HG03565 (cell line): Measurements from ENCODE around the gene HECTD4.
"Not testable (repeated sequence)": the region's sequence is repeated elsewhere in the genome, so short reads cannot be mapped to it uniquely, and the experiment has no call there.

ENCODE experiments used
- ATAC-seq: cut with Tn5 transposase; IDR thresholded peaks from one replicate; pipeline ENCODE4 v1.9.1; 2021; ENCODE audit warnings: mild to moderate bottlenecking, moderate library complexity; ENCODE audit not compliant: unreplicated experiment

The HECTD4 gene

DNA sequence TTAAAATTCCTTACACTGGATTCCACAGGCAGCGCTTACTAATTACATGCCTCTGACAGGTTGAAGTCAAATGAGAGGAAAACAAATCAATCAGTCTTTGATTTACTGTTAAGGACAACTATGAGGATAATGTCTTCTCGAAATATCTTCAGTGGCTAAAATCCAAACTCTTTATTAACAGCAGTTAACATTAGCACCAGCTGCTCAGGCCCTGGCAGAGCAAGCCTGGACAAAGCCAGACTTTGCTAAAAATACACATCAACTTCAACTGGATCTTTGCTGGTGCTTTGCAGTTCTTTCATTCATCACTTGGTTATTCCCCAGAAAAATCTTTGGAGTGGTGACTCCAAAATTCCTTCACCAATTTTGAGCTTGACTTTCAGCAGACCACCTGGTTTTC, 98.7 kb downstream of the HECTD4 start:
- ATAC-seq, result no peak

DNA sequence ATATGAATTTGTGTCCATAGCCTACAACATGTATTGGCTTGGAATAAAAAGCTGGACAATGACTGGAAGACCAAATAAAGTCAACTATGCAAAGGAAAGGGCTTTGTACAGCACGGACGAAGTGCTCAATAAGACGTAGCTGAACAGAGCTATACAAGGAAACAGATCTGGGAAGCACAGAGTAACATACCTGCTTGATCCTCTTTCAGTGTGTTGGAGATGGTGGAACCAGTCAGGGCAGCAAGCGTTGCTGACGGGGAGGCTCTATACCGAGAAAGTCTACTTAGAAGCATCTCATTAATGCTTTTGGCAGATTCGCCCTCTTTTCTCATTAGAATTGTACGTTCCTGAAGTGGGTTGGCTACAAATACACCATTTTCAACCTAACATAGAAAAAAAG, 99.3 kb downstream of the HECTD4 start:
- ATAC-seq, result no peak

DNA sequence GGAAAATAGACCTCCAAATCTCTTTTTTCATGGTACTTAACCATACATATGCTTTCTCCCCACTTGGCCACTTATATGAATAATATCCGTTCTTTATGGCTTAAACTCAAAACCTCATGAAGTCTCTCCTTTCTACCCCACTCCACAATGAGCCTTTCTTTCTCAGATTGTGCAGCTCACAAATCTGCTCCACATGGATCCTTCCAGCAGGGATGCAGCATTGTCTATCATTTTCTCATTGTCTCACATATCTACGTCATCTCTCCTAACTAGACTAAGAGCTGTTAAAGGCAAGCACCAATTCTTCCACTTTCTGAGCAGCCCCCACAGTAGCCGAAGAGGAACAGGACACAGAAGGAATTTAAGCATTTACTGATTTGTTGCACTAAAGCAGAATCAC, 106.4 kb downstream of the HECTD4 start:
- ATAC-seq, result no peak

DNA sequence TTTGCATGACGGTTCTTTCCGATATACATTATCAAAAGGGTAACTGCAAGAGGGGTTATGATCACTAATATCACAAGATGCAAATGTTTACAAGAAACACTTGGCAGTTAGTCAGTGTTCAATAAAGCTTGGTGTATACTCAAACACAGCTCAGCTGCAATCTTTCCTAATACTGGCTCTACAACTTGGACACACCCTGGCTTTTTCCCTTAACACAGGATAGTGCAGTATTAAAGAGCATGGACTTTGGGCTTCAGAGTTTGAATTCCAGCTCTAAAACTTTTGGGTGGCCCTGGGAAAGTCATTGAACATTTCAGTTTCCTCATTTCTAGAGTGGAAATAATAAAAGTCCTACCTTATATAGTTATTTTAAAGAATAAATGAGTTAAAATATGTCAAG, 107.0 kb downstream of the HECTD4 start:
- ATAC-seq, result no peak

DNA sequence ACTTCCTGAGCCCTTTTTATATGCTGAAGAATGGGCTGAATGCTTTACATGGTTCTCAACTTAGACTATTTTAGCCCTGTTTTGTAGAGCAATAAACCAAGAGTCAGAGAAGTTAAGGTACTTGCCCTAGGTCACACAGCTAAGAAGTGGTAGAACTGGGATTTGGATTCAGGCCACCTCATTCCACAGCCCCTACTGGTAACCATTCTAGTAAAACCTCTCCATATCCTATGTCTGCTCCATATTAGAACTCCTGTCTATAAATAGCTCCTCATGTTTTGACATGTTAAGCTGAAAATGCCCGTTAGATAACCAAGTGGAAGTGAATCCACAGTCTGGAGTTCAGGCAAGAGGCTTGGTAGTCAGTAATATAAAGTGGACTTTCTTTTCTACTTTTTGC, 111.6 kb downstream of the HECTD4 start:
- no peak for ATAC-seq

DNA sequence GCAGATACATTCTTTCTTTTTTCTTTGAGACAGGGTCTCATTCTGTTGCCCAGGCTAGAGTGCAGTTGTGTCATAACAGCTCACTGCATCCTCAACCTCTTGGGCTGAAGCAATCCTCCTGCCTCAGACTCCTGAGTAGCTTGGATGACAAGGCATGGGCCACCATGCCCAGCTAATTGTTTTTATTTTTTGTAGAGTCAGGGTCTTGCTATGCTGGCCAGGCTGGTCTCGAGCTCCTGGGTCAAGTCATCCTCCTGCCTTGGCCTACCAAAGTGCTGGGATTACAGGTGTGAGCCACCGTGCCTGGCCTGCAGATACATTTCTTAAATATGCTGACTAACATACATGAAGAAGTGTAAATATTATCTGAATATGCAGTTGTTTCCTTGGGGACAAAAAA, 115.8 kb downstream of the HECTD4 start:
- no peak for ATAC-seq

DNA sequence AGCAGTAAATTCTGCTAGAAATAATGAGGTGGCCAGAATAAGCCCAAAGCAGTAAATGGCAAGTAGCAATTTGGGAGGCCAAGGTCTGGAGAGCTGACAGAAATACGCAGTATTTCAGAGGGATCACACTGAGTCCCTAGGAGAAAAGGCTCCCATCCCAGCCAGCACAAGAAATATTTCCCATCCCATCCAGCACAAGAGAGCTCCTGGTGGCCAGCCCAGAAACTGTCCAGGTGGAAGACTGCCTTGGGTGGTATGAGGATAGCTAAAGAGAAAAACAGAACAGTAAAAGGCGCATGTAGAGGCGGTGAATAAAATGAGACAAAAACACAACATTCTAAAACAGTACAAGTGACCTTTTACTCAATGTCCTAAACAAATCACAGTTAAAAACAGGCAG, 120.7 kb downstream of the HECTD4 start:
- no peak for ATAC-seq

DNA sequence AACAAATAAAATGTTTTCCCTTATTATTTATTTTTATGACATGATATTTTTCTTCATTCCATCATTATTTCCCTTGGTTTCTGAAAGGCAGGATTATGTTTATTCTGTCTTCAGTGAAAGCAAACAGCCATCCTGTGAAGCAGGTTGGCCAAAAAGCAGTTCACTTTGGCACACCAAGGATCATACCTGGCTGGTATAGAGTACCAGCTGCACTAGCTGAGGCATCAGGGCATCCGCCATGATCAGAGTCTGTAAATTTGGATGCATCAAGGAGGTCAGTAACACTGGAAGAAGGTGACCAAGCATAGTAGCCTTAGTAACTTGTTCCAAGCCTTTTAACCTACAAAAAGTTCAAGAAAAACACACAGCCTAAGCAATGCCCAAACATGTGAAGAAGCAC, 123.3 kb downstream of the HECTD4 start:
- no peak for ATAC-seq

DNA sequence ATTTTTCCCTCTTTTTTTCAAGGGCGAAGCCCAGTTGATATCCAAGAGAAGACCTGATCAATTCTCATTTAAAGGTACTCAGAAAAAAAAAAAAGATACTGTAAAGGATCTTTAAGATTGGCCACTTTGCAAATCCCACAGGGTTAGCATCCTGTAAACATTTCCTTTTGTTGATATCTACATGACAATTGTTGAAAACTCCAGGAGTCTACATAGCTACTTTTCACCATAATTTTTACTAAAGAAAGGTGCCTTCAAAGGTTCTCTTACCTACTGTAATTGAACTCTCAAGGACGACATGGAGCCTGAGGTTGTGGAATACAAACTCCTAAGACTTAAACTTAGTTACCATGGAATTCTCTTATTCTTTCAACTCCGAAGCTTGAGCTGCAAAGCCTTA, 125.5 kb downstream of the HECTD4 start:
- no peak for ATAC-seq

DNA sequence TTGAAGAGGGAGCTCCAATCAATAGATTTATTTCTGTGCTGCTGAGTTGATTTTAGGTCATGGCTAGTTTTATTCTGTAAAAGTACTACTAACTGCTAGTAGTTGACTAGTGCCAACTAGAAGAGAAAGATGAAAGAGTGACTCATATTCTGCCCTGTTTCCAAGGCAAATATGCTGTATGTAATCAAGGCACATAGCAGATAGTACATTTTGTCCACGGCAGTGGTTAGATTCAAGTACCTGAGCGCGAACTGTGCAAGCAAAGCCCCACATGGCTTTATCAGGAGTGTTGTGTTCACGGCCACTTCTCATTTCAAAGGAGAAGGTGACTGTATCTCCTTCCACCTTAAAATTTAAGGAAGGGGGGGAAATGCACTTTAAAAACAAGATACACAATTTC, 130.0 kb downstream of the HECTD4 start:
- no peak for ATAC-seq

DNA sequence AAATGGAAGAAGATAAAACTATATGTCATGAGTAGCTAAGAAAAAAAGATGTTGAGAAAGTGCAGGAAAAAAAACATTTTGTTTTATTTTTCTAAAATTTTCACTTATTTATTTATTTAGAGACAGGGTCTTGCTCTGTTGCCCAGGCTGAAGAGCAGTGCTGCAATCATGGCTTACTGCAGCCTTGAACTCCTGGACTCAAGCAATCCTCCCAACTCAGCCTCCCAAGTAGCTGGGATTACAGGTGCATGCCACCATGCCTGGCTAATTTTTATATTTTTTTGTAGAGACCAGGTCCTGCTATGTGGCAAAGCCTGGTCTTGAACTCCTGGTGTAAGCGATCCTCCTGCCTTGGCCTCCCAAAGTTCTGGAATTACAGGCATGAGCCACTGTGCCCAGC, 137.3 kb downstream of the HECTD4 start:
- ATAC-seq, result not testable (repeated sequence)

DNA sequence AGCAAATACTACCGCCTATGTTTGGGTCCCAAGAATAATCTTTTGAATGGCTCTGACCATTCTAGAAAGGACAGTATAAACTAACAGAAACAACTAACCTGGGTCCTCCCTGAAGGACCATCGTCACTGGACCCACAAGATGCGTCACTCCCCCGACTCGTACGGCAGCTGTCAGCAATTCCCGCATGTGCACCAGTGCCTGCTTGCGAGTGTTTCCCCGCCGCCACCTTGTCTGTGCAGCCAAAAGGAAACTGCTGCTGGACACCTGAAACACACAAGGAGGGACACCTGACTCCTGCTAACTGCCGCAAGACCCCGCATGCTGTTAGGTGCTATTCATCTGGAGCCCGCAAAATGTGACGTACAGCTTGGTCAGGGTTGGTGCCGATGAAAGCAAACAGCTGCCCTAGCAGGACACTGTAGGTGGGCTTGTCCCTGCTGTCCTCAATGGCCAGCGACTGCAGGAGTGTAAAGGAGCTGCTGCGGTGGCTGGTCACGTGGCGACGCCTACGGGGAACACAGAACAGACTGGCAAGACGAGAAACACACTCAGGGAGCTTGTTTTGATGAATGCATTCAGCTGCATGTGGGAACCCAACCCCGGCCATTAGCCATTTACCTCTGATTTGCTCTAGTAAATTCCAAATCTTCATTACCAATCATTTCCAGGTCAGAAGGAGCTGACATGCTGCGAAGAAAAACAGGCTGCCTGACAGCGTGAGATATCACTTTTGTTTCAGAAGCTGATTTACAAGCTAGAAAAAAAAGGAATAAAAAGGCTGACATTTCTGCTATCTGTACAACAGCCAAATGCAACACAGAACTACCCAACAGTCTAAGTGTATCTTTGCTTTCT, 138.7 kb downstream of the HECTD4 start:
- no peak for ATAC-seq

DNA sequence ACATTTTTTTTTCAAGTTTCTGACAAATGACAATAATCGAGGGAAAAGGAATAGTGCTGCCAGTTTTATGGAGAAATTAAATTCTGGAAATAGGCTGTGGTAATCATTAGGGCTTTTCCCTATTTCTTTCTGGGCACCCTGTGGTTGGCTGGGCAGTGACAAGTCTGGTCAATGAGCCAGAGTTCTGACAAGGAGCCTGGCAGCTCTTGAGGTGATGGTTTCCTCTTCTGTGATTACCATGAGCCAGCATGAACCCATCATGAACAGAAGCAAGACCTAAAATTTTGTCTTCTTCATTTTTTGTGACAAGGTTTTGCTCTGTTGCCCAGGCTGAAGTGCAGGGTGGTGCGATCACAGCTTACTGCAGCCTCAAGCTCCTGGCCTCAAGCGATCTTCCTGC, 141.1 kb downstream of the HECTD4 start:
- ATAC-seq, result no peak

DNA sequence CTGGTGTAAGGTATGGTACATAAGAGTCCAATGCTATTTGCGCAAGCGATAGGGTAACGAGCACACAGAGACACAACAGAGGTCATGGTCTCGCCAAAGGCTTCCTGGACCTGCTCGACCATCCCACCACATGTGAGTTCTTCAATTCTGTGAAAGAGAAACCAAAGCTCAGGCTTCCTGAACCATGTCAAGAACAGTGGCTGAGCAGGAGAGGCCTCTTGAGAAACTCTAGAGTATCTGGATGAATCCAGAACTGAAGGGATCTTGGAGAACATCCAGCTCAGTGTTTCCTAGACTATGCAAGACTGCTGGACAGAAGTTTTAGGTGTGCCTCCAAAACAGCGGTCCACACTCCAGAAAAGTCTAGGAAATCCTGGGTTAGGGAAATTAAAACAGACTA, 142.3 kb downstream of the HECTD4 start:
- ATAC-seq, result no peak

DNA sequence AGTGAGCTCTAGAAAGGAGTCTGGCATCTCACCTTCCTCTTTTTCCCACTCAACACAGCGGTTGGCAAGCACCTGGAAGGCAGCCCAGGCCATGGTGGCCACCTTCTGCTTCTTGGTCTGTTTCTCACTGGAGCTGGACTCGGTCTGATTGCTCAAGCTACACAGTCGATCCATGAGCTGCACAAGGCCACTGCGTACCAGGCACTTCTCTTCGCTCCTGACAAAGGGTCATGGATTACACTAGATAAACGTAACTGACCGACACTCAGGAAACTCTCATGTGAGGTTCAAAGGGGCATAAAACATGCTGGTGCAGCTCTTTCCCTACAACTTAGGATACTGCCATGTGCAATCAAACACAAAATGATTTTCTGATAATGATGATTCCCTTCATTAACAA, 143.2 kb downstream of the HECTD4 start:
- no peak for ATAC-seq

DNA sequence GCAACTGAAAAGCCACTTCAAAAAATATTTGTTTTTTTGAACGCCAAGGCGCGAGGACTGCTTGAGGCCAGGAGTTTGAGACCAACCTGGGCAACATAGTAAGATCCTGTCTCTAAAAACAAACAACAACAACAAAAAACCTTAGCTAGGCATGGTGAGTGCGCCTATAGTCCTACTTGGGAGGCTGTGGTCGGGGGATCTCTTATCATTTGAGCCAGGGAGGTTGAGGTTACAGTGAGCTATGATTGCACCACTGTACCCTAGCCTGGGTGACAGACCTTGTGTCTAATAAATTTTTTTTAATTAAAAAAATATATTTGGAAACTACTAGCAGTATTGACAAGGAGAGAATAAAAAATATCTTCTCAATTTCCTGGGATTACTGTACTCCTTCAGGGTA, 143.8 kb downstream of the HECTD4 start:
- ATAC-seq, result no peak

DNA sequence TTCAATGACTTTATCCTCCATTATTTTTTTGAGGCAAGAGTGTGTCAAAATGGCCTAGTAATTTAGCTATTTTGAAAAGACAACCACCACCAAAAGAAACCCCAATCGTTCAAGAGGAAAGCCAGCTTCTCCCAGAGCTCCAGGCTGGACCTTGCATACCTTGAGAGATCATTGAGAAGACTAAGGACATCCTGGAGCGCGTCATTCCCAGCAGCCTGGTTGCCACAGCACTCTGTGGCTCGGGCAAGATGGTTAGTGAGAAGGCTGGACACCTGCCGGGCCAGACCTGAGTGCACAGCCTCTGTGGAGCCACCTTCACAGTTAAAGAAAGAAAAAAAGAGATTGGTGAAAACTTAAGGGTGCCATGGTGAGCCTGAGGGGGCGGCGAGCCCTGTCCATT, 145.4 kb downstream of the HECTD4 start:
- no peak for ATAC-seq

DNA sequence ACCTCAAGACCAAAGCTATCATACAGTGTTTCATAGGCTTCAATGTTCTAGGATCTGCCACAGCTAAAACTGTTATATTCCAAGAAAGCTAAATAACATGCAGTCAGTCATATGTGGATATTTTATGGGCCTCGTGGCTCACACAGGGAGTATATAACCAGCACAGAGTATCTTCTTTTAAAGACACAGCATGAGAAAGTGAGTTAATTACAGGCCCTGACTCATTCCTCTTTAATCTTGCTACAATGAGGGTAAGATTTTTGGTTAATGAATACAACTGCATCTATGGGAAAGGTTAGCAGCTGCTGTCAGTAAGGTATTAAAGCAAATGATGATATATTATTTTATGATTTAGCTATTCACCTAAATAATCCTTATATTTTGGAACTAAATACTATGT, 145.8 kb downstream of the HECTD4 start:
- no peak for ATAC-seq

DNA sequence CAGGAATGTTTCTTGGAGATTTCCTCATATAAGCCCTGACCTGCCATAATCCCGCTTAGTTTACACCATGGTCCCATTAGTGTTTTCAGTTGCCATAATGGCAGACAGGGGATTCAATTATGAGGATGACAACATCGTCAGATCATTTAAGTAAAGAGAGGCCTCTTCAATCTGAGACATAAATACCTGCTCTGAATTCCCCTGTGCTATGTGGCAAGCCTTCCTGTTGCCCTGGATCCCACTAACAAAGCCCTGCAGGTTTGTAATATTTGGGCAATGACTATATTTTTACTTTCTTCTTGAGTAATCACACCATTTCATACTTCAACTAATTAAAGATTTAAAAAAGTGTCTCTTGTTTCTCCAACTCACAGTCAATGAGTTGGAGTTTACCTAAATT, 147.9 kb downstream of the HECTD4 start:
- ATAC-seq, result no peak

DNA sequence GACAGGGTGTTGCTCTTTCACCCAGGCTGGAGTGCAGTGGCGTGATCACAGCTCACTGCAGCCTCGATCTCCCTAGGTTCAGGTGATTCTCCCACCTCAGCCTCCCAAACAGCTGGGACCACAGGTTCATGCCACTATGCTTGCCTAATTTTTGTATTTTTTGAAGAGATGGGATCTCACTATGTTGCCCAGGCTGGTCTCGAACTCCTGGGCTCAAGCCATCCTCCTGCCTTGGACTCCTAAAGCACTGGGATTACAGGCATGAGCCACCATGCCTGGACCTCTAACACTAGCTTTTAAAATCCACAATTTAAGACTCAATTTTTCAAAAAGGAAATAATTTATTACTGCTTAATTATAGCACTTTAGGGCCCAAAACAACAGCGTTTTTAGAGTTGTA, 149.0 kb downstream of the HECTD4 start:
- no peak for ATAC-seq

DNA sequence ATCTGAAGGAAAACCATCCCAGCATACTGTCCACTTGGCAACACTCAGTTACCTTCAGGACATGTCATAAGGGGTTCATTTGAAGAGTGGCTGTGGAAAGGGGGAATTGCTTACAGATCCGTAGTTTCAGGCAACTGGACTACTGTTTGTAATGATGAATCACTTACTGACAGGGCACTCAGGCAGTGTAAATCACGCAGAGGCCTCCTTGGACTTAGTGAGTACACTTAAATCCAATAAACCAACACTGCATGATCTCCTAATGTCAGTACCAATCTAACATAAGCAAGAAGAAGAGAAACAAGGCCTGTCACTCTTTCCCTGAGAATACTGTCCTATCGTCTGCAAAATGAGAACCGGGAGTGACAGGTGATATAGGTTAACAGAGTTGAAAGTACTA, 152.1 kb downstream of the HECTD4 start:
- no peak for ATAC-seq

DNA sequence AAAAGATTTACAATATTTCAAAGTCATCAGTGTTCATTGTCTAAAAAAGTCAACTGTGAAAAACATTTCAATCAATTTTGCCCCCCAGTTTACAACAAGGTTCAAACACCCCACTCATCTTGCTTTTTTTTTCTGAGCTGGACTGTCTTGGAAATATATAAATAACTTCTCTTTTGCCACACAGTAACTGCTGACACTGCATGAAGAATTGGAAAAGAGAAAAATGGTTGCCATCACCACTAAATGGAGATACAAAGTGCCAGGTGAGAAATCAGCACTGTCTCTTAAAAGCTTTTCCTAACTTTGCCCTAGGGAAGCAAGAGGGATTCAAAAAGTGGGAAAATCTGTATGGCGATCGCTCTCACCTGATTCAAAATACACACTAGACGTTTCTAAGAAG, 155.5 kb downstream of the HECTD4 start:
- ATAC-seq, result no peak

DNA sequence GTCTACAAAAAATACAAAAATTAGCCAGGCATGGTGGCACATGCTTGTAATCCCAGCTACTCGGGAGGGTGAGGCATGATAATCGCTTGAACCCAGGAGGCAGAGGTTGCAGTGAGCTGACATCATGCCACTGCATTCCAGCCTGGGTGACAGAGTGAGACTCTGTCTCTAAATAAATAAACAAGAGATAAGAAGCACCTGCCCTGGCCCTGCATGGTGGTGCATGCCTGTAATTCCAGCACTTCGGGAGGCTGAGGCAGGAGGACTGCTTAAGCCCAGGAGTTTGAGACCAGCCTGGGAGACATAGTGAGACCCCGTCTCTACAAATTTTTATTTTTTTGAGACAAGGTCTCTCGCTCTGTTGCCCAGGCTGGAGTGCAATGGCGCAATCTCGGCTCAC, 161.6 kb downstream of the HECTD4 start:
- ATAC-seq, result not testable (repeated sequence)
